Medulla oblongata (tissue), 1 donor: Measurements from ENCODE around the gene JMJD8.

Experiments used
- DNase-seq: peaks from one replicate; pipeline ENCODE4 v3.0.0-alpha.2; 2015; ENCODE audit errors: extremely low spot score

Gene JMJD8

GRCh38 chr16:684071-684794 is at the start of gene JMJD8:
Gene JMJD8 (minus strand): TSS chr16:684334. CDS start chr16:684319, 15 bp downstream.
- DNase-seq: peak; percentile 97

GRCh38 chr16:733382-734207 is 49.5 kb upstream of the JMJD8 start:
- no peak for DNase-seq

GRCh38 chr16:732936-733335 is 48.8 kb upstream of the JMJD8 start:
- no peak for DNase-seq

- no peak for DNase-seq
These were observed 48.2 kb upstream of the JMJD8 start for GRCh38 chr16:732332-732731.

GRCh38 chr16:730666-731509 is 46.8 kb upstream of the JMJD8 start:
- no peak for DNase-seq

- DNase-seq: no peak
These were observed 45.9 kb upstream of the JMJD8 start for GRCh38 chr16:729768-730665.

- DNase-seq: no peak
These were observed 45.0 kb upstream of the JMJD8 start for GRCh38 chr16:728890-729744.

- DNase-seq: peak; percentile 78
These were observed 44.2 kb upstream of the JMJD8 start for GRCh38 chr16:728131-728889.

GRCh38 chr16:727291-727977 is 43.3 kb upstream of the JMJD8 start:
- DNase-seq: no peak

GRCh38 chr16:726438-727290 is 42.5 kb upstream of the JMJD8 start, which contains the start of the genes CCDC78 and HAGHL:
Gene CCDC78 (minus strand): TSS chr16:726443. CDS start chr16:726367, 76 bp downstream.
Gene HAGHL (plus strand): TSS chr16:727106. CDS start chr16:727510, 404 bp downstream.
- peak; percentile 60 for DNase-seq

GRCh38 chr16:726188-726437 is 42.0 kb upstream of the JMJD8 start:
- DNase-seq: no peak

- no peak for DNase-seq
These were observed 41.5 kb upstream of the JMJD8 start for GRCh38 chr16:725463-726187.

- DNase-seq: no peak
These were observed 40.9 kb upstream of the JMJD8 start for GRCh38 chr16:725041-725376.

GRCh38 chr16:724188-725040 is 40.3 kb upstream of the JMJD8 start:
- DNase-seq: no peak

GRCh38 chr16:723695-724094 is 39.6 kb upstream of the JMJD8 start:
- no peak for DNase-seq

GRCh38 chr16:722835-723633 is 38.9 kb upstream of the JMJD8 start:
- DNase-seq: no peak
